ENCODE measurements around the gene RNF135.
"Not testable (repeated sequence)": the region's sequence is repeated elsewhere in the genome, so short reads cannot be mapped to it uniquely, and the experiment has no call there.

The RNF135 gene

DNA sequence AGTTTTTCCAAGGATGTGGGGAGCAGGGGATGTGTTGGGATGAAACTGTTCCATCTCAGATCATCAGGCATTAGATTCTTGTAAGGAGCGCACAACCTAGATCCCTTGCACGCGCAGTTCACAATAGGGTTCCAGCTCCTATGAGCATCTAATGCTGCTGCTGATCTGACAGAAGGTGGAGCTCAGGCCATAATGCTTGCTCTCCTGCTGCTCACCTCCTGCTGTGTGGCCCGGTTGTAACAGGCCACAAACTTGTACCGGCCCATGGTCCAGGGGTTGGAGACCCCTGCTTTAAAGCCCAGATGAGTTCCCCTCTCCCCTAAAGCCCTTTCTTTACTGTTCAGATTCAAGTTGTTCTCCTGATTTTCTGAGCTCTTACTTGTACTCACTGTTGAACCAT lies 44.8 kb downstream of the RNF135 start:
- Histone ChIP-seq H3K36me3 (ENCODE audit: control insufficient read depth in 1 of 2, insufficient read depth in 2 of 2, low read depth in 1 of 2, low read length in 2 of 2) (no peaks in the 10 kb centered on the region), H2BK120ac (ENCODE audit: low read depth, low read length) (no peak overlapping the region), H2BK12ac (ENCODE audit: low read length in 2 of 2) (no peak overlapping the region), H3K4me3 (ENCODE audit: insufficient read depth in 1 of 2, low read depth in 1 of 2, low read length in 2 of 2) (no peak overlapping the region), H3K4me2 (ENCODE audit: low read length, poor library complexity, severe bottlenecking) (no peak overlapping the region), H2BK5ac (ENCODE audit: low read depth, low read length, poor library complexity, severe bottlenecking) (no peak overlapping the region), H3K27ac (ENCODE audit: low read length, poor library complexity, severe bottlenecking) (no peak overlapping the region), H3K23ac (ENCODE audit: low read length in 2 of 2) (no peak overlapping the region), H3K9me3 (ENCODE audit: control insufficient read depth, low read length) (no peaks in the 10 kb centered on the region), H3K14ac (ENCODE audit: low read length in 2 of 2) (no peak overlapping the region), H3K27me3 (ENCODE audit: control insufficient read depth in 1 of 2, insufficient read depth in 1 of 2, low read length in 2 of 2) (no peaks in the 10 kb centered on the region), H4K91ac (ENCODE audit: low read length) (no peak overlapping the region), H2AK5ac (ENCODE audit: low read length, severe bottlenecking) (no peak overlapping the region), H2BK15ac (ENCODE audit: low read depth, poor library complexity, severe bottlenecking) (no peak overlapping the region), H3K79me1 (replicated peaks; ENCODE audit: low read length, poor library complexity, severe bottlenecking) (peaks cover 6% of the 10 kb centered on the region), H3K4me1 (ENCODE audit: control insufficient read depth, insufficient read depth, low read depth, low read length) (peaks cover 4% of the 10 kb centered on the region), H3K18ac (ENCODE audit: low read depth in 1 of 2, low read length in 2 of 2) (no peak overlapping the region), H2AFZ (ENCODE audit: low read depth, low read length) (no peak overlapping the region), H3K9ac (ENCODE audit: low read length) (peak overlapping the region; percentile 5), H3K4ac (ENCODE audit: low read depth in 1 of 2, low read length in 2 of 2) (no peak overlapping the region), H4K8ac (ENCODE audit: low read length) (no peak overlapping the region)
- 70% methylated on average over 5 of the region's 5 CpGs for WGBS
- DNase-seq, result no peak

- H2BK120ac ChIP-seq (ENCODE audit: low read depth, low read length), result no peak overlapping the region
- peaks cover 0 to 2% of the 10 kb centered on the region in 2 experiments for H3K36me3 ChIP-seq (ENCODE audit: control insufficient read depth in 1 of 2, insufficient read depth in 2 of 2, low read depth in 1 of 2, low read length in 2 of 2)
- no peak overlapping the region for H3K4me3 ChIP-seq (ENCODE audit: insufficient read depth in 1 of 2, low read depth in 1 of 2, low read length in 2 of 2)
- H3K4ac ChIP-seq (ENCODE audit: low read depth in 1 of 2, low read length in 2 of 2), result no peak overlapping the region
- DNase-seq, result no peak
- no peak overlapping the region for H4K8ac ChIP-seq (ENCODE audit: low read length)
- H3K9ac ChIP-seq (ENCODE audit: low read length), result no peak overlapping the region
- H4K91ac ChIP-seq (ENCODE audit: low read length), result no peak overlapping the region
- H3K79me1 ChIP-seq (replicated peaks; ENCODE audit: low read length, poor library complexity, severe bottlenecking), result peaks cover 4% of the 10 kb centered on the region
- H2BK12ac ChIP-seq (ENCODE audit: low read length in 2 of 2), result no peak overlapping the region
- H3K18ac ChIP-seq (ENCODE audit: low read depth in 1 of 2, low read length in 2 of 2), result no peak overlapping the region
- H3K14ac ChIP-seq (ENCODE audit: low read length in 2 of 2), result no peak overlapping the region
- H3K27me3 ChIP-seq (ENCODE audit: control insufficient read depth in 1 of 2, insufficient read depth in 1 of 2, low read length in 2 of 2), result no peaks in the 10 kb centered on the region
- no peak overlapping the region for H3K27ac ChIP-seq (ENCODE audit: low read length, poor library complexity, severe bottlenecking)
- WGBS, result 100% methylated on average over 1 of the region's 2 CpGs
- no peak overlapping the region for H3K23ac ChIP-seq (ENCODE audit: low read length in 2 of 2)
- peaks cover 2% of the 10 kb centered on the region for H3K4me1 ChIP-seq (ENCODE audit: control insufficient read depth, insufficient read depth, low read depth, low read length)
- no peaks in the 10 kb centered on the region for H3K9me3 ChIP-seq (ENCODE audit: control insufficient read depth, low read length)
- H2BK15ac ChIP-seq (ENCODE audit: low read depth, poor library complexity, severe bottlenecking), result no peak overlapping the region
- H2AFZ ChIP-seq (ENCODE audit: low read depth, low read length), result no peak overlapping the region
- no peak overlapping the region for H2BK5ac ChIP-seq (ENCODE audit: low read depth, low read length, poor library complexity, severe bottlenecking)
- no peak overlapping the region for H3K4me2 ChIP-seq (ENCODE audit: low read length, poor library complexity, severe bottlenecking)
- H2AK5ac ChIP-seq (ENCODE audit: low read length, severe bottlenecking), result no peak overlapping the region
Measured at GRCh38 chr17:31019004-31019403, 48.2 kb downstream of the RNF135 start.

GRCh38 chr17:31023171-31023570 lies 52.3 kb downstream of the RNF135 start:
- H3K27ac ChIP-seq (ENCODE audit: low read length, poor library complexity, severe bottlenecking); H3K4me2 ChIP-seq (ENCODE audit: low read length, poor library complexity, severe bottlenecking); H2BK15ac ChIP-seq (ENCODE audit: low read depth, poor library complexity, severe bottlenecking); H4K8ac ChIP-seq (ENCODE audit: low read length); H3K4me1 ChIP-seq (ENCODE audit: control insufficient read depth, insufficient read depth, low read depth, low read length); H3K9ac ChIP-seq (ENCODE audit: low read length); H3K9me3 ChIP-seq (ENCODE audit: control insufficient read depth, low read length); H3K14ac ChIP-seq (ENCODE audit: low read length in 2 of 2); H2BK5ac ChIP-seq (ENCODE audit: low read depth, low read length, poor library complexity, severe bottlenecking); H2AK5ac ChIP-seq (ENCODE audit: low read length, severe bottlenecking); H3K4me3 ChIP-seq (ENCODE audit: insufficient read depth in 1 of 2, low read depth in 1 of 2, low read length in 2 of 2); H2BK120ac ChIP-seq (ENCODE audit: low read depth, low read length); H3K23ac ChIP-seq (ENCODE audit: low read length in 2 of 2); H4K91ac ChIP-seq (ENCODE audit: low read length); H3K79me1 ChIP-seq (replicated peaks; ENCODE audit: low read length, poor library complexity, severe bottlenecking); H2AFZ ChIP-seq (ENCODE audit: low read depth, low read length); DNase-seq; H3K18ac ChIP-seq (ENCODE audit: low read depth in 1 of 2, low read length in 2 of 2); H2BK12ac ChIP-seq (ENCODE audit: low read length in 2 of 2); H3K27me3 ChIP-seq (ENCODE audit: control insufficient read depth in 1 of 2, insufficient read depth in 1 of 2, low read length in 2 of 2); H3K4ac ChIP-seq (ENCODE audit: low read depth in 1 of 2, low read length in 2 of 2): not testable (repeated sequence)
- peaks cover 0 to 10% of the 10 kb centered on the region in 2 experiments for H3K36me3 ChIP-seq (ENCODE audit: control insufficient read depth in 1 of 2, insufficient read depth in 2 of 2, low read depth in 1 of 2, low read length in 2 of 2)
- no CpG with 5 or more reads among the region's 2 CpGs for WGBS

DNA sequence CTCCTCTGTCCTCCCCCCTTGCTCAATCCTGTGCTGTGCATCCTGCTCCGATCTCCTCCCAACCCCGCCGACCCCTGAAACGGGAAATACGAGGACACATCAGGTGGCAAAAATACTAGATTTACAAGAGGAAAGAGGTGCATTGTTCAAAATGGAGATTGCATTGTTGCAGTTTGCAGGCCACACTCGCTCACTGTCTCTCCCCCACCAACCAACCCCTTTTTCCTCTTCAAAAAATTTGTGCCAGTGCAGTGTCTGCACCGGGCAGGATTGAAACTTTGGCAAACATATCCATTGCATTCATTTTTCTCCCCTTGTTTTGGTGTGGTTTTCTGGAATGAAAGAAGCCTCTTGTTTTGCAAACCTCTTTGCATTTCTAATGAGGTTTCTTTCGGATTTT lies 61.0 kb downstream of the RNF135 start:
- WGBS, result 100% methylated on average over 7 of the region's 8 CpGs
- Histone ChIP-seq H3K4me2 (ENCODE audit: low read length, poor library complexity, severe bottlenecking) (no peak overlapping the region), H2BK120ac (ENCODE audit: low read depth, low read length) (no peak overlapping the region), H3K9ac (ENCODE audit: low read length) (no peak overlapping the region), H3K79me1 (replicated peaks; ENCODE audit: low read length, poor library complexity, severe bottlenecking) (no peaks in the 10 kb centered on the region), H3K27ac (ENCODE audit: low read length, poor library complexity, severe bottlenecking) (no peak overlapping the region), H3K4ac (ENCODE audit: low read depth in 1 of 2, low read length in 2 of 2) (no peak overlapping the region), H2AFZ (ENCODE audit: low read depth, low read length) (no peak overlapping the region), H4K91ac (ENCODE audit: low read length) (no peak overlapping the region), H2AK5ac (ENCODE audit: low read length, severe bottlenecking) (no peak overlapping the region), H3K4me1 (ENCODE audit: control insufficient read depth, insufficient read depth, low read depth, low read length) (no peaks in the 10 kb centered on the region), H4K8ac (ENCODE audit: low read length) (no peak overlapping the region), H3K14ac (ENCODE audit: low read length in 2 of 2) (no peak overlapping the region), H2BK12ac (ENCODE audit: low read length in 2 of 2) (no peak overlapping the region), H2BK15ac (ENCODE audit: low read depth, poor library complexity, severe bottlenecking) (no peak overlapping the region), H3K36me3 (ENCODE audit: control insufficient read depth in 1 of 2, insufficient read depth in 2 of 2, low read depth in 1 of 2, low read length in 2 of 2) (peaks cover 5 to 23% of the 10 kb centered on the region in 2 experiments), H3K23ac (ENCODE audit: low read length in 2 of 2) (no peak overlapping the region), H3K27me3 (ENCODE audit: control insufficient read depth in 1 of 2, insufficient read depth in 1 of 2, low read length in 2 of 2) (no peaks in the 10 kb centered on the region), H3K9me3 (ENCODE audit: control insufficient read depth, low read length) (no peaks in the 10 kb centered on the region), H3K18ac (ENCODE audit: low read depth in 1 of 2, low read length in 2 of 2) (no peak overlapping the region), H2BK5ac (ENCODE audit: low read depth, low read length, poor library complexity, severe bottlenecking) (no peak overlapping the region), H3K4me3 (ENCODE audit: insufficient read depth in 1 of 2, low read depth in 1 of 2, low read length in 2 of 2) (no peak overlapping the region)
- DNase-seq, result no peak

Measured in mesenchymal stem cell (in vitro differentiated cells and primary cell).